GM21529 (cell line): Measurements from ENCODE around the gene EFNB1.
A peak's percentile ranks its signal among the peaks of the same experiment; 100 is the strongest.

Experiments
- ATAC-seq: cut with Tn5 transposase; IDR thresholded peaks from one replicate; pipeline ENCODE4 v1.9.1; 2021; ENCODE audit not compliant: unreplicated experiment

The EFNB1 gene

DNA sequence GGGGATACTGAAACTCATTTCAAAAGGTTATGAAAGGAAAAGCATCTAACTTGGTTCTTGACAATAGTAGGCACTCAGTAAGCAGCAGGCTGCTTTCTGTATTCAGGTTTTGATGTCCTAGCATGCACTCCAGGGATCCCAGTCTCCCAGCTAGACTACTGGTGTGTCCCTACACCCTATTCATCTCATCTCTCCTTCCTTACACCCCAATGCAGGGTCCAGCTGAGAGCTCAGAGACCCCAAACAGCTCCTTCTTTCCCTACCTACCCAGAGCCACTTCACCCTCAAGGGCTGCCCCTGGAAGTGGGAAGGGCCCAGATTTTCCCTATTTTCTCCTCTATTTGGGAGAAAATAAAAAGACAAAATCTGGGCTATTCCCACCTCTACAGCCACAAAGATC is 1.6 kb upstream of the EFNB1 start:
- ATAC-seq: no peak

DNA sequence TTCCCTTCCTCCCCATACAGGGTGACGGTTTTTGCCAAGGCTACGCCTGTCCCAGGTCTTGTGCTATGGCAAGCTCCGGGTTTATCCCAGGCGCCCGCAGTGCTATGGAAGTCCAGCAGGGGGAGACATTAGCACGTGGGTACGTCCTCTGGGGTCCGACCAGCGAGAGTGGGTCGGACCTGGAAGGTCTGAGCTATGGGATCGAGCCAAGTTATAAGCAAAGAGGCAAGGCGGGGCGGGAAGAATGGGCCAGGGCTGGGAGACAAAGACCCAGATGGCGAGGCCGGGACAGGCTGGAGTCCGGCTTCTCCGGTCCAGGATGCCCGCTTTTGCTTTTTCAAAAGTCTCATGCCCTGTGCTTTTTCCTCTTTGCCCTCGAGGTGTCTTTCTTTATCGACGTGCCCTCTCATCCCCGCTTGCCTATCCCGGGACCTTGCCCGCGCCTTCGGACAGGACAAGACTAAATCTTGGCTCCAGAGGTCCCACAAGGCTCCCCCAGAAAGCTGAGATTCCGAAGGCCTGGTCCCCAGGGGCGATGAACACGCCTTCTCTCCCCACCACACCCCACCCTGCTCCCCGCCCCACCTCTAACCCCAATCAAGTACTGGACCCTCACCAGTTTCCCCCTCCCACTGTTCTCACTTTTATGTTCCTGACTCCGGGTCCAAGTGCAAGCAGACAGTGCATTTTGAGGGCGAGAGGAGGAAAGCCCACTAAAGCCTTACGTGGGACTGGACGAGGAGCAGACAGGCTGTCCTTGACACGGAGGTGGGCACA is 785 bp upstream of the EFNB1 start:
- ATAC-seq: peak; percentile 41

GRCh38 chrX:68829582-68830418 is 979 bp downstream of the EFNB1 start:
- ATAC-seq: no peak

DNA sequence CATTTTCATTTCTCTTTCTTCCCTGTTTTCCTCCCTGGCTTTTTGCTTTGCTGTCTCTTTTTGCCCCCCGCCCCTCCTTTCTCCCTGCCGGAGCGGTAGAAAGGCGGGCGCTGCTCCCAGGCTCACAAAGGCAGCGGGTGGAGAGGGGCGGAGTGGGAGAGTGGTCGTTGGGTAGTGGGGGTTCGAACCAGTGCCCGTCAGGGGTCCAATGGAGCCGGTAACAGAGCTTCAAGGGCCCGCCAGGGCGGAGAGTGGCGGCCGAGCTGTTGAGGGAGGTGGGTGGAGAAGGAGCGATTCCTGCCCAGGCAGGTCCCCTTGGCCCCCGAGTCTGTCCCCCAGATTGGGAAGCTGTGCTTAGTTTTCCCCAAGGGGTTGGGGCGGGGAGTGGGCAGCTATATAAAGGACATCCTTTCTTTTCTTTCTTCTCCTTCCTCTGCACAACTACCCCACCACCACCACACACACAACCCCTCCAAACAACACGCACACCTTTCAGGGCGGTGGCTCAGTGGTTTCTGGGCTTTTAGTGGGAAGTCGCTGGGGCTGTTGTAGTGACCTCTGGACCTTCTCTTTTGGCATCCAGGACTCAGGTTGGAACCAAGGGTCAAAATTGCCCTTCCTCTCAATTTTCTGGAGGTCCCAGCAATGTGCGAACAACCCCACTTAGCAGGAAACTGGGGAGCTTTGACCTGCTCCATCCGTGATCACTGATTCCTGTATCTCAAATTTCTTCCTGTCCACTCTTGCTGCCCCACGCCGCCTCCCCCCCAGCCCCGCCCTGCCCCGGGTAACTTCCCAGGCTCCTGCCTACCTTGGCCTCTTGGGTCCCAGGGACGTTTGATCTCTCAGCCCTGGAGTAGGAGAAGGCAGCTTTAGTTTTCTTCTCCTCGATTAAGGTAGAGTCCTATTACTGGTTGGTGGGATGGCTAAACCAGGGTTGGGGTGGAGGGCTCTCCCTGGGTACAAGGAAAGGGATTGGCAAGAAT is 1.9 kb downstream of the EFNB1 start:
- no peak for ATAC-seq

GRCh38 chrX:68831405-68832100 is 2.7 kb downstream of the EFNB1 start:
- ATAC-seq: no peak

DNA sequence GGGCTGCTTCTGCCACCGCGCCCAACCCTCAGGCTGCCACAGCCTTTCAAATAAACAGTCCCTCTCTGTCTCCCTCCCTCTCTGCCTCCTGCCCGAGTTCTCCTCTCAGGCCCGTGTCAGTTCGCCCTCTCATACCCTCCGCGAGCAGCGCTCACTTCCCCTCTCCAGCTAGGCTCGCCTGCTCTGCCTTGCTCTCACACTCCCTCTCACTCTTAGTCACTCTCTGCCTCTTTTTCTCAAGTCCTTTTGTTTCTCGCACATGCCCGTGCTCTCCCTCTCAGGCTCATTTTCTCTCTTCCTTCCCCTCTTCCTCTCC is 3.2 kb downstream of the EFNB1 start:
- ATAC-seq: peak; percentile 43

DNA sequence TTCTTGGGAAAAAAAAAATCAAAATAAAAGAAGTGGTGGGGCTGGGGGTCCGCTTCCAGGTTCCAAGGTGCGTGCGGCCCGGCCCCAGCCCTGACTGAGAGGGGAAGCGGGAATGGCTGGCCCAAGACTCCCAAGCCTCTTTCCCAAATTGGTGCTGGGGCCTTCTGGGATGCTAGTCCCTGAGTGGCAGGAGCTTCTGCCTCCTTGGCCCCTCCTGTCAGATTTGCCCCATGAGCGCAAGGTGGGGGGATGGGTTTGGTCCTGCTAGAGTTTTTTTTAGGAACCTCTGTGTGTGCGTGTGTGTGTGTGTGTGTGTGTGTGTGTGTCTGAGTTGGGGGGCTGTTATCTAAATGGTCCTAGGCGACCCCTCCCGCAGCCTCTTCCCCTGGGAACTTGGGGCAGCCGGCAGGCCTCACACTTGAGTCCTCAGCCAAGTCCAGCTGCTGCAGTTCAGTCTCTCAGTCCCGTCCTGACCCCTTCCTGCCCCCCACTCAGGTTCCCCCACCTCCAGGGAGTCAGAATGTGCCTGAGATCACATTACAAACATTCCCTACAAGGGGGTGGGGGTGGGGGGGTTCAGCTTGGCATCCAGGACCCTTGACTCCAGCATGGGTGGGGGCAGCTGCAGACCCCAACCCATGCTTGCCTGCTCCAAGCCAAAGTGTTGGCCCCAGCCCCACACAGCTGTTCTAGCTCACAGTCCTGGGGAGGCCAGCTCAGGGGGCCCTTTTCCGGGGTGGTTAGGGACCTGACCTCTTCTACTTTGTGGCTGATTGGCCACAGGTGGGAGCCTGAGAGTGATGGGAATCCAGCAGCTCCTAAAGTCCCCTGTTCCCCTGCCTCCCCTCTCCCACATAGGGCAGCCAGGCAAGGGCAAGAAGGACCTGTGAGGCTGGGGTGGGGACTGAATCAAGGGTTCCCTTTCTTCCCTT is 4.0 kb downstream of the EFNB1 start:
- no peak for ATAC-seq

DNA sequence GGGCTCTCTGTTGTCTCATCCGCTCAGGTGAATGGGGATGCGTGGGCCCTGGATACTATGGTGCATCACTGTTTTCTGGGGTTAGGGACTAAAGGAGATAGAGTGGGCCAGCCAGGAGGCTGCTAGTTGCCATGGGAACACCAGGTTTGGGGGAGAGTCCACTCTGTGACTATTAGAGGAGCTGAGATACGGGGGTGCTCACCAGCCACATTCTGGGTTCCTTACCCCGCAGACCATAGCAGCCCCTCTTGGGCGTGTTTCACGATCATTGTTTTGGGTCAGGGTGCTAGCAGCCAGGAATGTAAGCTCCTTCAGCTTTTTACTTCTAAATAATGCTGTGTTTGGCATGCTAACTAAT is 4.6 kb downstream of the EFNB1 start:
- ATAC-seq: no peak

DNA sequence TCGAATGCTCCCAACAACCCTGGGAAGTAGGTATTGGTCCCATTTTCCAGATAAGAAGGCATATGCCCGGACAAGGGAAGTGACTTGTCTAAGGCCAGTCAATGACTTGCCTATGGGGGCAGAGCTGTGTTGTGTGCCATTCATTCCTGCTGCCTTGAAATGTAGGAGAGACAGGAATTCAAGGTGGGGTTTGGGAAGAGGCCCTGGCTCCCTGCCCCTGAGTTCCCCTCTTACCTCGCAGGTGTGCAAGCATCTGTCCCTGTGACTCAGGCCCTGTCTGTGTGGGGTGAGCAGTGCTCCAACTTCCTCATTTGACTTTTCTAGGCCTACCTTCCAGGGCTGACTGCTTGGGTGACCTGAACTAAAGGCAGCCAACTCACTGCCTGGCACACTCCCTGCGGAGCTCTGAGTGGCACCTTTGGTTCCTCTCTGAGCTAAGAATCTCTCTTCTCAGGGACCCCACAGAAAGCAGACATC is 5.1 kb downstream of the EFNB1 start:
- ATAC-seq: no peak

GRCh38 chrX:68834371-68835103 is 5.7 kb downstream of the EFNB1 start:
- no peak for ATAC-seq

GRCh38 chrX:68835104-68835442 is 6.3 kb downstream of the EFNB1 start:
- no peak for ATAC-seq

- no peak for ATAC-seq
Observed at GRCh38 chrX:68835468-68835867, 6.6 kb downstream of the EFNB1 start.

DNA sequence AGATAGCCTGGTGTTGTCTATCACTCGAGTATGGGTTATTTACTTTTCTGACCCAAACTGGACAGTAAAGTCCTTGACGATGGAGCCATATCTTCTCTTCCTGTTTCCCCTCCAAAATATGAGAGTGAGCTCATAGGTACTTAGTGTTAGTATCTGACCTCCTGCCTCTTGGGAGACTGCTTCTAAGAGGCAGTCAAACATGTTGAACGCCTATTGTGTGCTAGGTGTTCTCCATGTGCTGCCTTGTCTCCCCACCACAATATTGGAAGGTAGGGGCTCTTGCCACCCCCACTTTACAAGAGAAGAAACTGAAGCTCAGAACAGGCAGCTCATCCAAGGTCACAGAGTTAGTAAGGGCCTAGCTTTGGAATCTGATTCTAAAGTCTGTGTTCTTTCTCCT is 8.3 kb downstream of the EFNB1 start:
- no peak for ATAC-seq

- no peak for ATAC-seq
Observed at GRCh38 chrX:68838571-68838910, 9.7 kb downstream of the EFNB1 start.

DNA sequence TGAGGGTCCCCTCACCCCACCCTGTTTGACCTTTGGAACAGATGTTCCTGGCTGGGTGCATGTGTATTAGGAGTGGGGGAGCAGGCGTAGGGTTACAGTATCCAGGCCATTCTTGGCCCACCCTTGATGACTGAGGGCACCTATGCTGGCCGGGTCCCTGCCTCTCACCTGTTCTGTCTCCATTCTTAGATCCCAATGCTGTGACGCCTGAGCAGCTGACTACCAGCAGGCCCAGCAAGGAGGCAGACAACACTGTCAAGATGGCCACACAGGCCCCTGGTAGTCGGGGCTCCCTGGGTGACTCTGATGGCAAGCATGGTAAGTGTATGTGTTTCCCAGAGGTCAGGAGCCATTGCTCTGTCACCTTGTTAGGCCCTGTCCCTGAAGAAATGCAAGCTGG is 10.9 kb downstream of the EFNB1 start:
- ATAC-seq: no peak

DNA sequence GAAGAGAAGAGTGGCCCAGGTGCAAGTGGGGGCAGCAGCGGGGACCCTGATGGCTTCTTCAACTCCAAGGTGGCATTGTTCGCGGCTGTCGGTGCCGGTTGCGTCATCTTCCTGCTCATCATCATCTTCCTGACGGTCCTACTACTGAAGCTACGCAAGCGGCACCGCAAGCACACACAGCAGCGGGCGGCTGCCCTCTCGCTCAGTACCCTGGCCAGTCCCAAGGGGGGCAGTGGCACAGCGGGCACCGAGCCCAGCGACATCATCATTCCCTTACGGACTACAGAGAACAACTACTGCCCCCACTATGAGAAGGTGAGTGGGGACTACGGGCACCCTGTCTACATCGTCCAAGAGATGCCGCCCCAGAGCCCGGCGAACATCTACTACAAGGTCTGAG is 11.4 kb downstream of the EFNB1 start:
- ATAC-seq: no peak

- no peak for ATAC-seq
Observed at GRCh38 chrX:68841251-68842049, 12.6 kb downstream of the EFNB1 start.

DNA sequence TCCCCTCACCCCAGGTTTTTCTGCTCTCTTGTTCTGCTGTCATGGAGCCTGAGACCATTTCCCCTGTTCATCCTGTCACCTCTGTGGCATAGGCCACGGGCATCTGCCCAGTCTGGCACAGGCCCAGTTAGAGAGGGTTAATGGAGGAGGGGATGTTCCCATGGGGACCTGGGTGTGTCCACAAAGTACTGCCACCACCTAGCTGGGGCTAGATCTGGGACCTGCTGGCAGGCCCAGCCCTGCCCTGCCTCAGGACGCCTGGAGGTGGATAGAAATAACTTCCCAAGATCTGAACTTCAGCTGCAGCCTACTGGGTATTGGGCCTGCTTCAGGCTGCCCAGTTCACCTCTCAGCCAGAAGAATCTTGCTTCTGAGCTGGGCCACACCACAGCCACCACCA is 13.5 kb downstream of the EFNB1 start:
- no peak for ATAC-seq
